ENCODE measurements around the gene PIH1D1. TPM values are rescaled to one million over a fixed set of nuclear protein-coding genes. Genes with fewer than 3 reads are reported as not detected.

Gene PIH1D1
- total and polyA plus RNA-seq, 2 of the 13 experiments (the other 11 are each of a cell fraction or from before 2014, with no cell fraction given) = 110 to 137 TPM

DNA sequence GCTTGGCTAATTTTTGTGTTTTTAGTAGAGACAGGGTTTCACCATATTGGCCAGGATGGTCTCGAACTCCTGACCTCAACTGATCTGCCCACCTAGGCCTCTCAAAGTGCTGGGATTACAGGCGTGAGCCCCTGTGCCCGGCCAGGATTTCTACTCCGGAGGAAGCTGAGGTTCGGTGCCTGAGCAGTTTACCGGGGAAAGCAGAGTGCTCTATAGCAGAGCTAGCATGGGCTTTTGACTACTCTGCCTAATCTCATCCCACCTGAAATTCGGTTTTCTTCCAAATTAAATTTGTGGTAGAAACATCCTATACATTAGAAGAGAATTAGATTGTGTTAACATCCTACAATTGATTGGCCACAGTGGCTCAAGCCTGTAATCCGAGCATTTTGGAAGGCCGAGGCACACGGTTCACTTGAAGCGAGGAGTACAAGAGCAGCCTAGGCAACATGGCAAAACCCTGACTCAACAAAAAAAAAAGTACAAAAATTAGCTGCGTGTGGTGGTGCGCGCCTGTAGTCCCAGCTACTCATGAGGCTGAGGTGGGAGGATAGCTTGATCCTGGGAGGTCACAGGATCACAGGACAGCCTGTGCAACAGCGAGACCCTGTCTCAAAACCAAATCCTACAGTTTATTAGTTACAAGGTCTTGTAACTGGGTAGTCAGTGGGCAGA lies 37.4 kb upstream of the PIH1D1 start:
- intact Hi-C loops (cut with micrococcal nuclease; ENCODE audit: unreplicated experiment) (no loop called here), in situ Hi-C loops (cut with HindIII; ENCODE audit: extremely low pct_ligation_motif_present, low pct_unique_long_range_greater_than_20kb) (no loop called here)
- H3K27ac ChIP-seq (ENCODE audit: extremely low read length, insufficient read depth, low read length) = peak overlapping the region; percentile 87
- ChIA-PET CTCF (ENCODE audit: low intra/inter-chr PET ratio, low total read pairs) (no interaction called here), POLR2A (interaction anchor here (0.6 to 2.9 kb wide), 7 partner anchors 10 to 101 kb away, joined by 3 to 14 read pairs (median 4); partner anchors contain the start of genes ALDH16A1, PIH1D1 and PRR12)
- peak overlapping the region; percentile 100 for H3K9ac ChIP-seq (ENCODE audit: insufficient read depth, low read depth, low read length)
- ATAC-seq (no peak), FAIRE-seq (no peak), DNase-seq (ENCODE audit: low spot score) (no peak)
- BruUV-seq (replicated peaks) = TSS peak; percentile 74
- H3K27me3 ChIP-seq (ENCODE audit: control insufficient read depth in 1 of 2, insufficient read depth in 2 of 2, low read length in 2 of 2) = peaks cover 0 to 3% of the 10 kb centered on the region in 2 experiments; a peak in 1 of 5 replicates
- peaks cover 19 to 40% of the 10 kb centered on the region in 2 experiments for H3K36me3 ChIP-seq (replicated peaks in 1 of 2; ENCODE audit: control insufficient read depth in 1 of 2, insufficient read depth in 2 of 2, low read length in 2 of 2)
- peaks cover 45% of the 10 kb centered on the region for H4K20me1 ChIP-seq (ENCODE audit: insufficient read depth, low read length)
- peaks cover 29% of the 10 kb centered on the region for H3K4me1 ChIP-seq (ENCODE audit: insufficient read depth, low read length)
- H3K9me3 ChIP-seq (ENCODE audit: low read length) = no peaks in the 10 kb centered on the region
- H3K4me2 ChIP-seq (ENCODE audit: low read depth, low read length) = peak overlapping the region; percentile 90
- peak overlapping the region; percentile 93 to 98 (median 97) for H3K4me3 ChIP-seq (replicated peaks in 1 of 3; ENCODE audit: insufficient read depth in 1 of 3, low read depth in 2 of 3, low read length in 3 of 3)
- peaks cover 37% of the 10 kb centered on the region for H3K79me2 ChIP-seq (ENCODE audit: insufficient read depth, low read length)
- no peak overlapping the region for H2AFZ ChIP-seq (ENCODE audit: low read length)
- WGBS (ENCODE audit: low lambda C conversion rate) = 1% methylated on average over 15 of the region's 15 CpGs
- TF ChIP-seq, protein P1, sequence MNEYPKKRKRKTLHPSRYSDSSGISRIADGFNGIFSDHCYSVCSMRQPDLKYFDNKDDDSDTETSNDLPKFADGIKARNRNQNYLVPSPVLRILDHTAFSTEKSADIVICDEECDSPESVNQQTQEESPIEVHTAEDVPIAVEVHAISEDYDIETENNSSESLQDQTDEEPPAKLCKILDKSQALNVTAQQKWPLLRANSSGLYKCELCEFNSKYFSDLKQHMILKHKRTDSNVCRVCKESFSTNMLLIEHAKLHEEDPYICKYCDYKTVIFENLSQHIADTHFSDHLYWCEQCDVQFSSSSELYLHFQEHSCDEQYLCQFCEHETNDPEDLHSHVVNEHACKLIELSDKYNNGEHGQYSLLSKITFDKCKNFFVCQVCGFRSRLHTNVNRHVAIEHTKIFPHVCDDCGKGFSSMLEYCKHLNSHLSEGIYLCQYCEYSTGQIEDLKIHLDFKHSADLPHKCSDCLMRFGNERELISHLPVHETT (CRISPR knock-in tag; conservative IDR thresholded peaks at IDR 0.05) = no peak
- TF ChIP-seq, protein P2, sequence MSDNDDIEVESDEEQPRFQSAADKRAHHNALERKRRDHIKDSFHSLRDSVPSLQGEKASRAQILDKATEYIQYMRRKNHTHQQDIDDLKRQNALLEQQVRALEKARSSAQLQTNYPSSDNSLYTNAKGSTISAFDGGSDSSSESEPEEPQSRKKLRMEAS (IDR thresholded peaks at IDR 0.05) = no peak; the same call in 1 of the 2 replicates
- TF ChIP-seq ZNF720 (CRISPR knock-in tag; IDR thresholded peaks at IDR 0.05) = no peak
- TF ChIP-seq, protein P3, sequence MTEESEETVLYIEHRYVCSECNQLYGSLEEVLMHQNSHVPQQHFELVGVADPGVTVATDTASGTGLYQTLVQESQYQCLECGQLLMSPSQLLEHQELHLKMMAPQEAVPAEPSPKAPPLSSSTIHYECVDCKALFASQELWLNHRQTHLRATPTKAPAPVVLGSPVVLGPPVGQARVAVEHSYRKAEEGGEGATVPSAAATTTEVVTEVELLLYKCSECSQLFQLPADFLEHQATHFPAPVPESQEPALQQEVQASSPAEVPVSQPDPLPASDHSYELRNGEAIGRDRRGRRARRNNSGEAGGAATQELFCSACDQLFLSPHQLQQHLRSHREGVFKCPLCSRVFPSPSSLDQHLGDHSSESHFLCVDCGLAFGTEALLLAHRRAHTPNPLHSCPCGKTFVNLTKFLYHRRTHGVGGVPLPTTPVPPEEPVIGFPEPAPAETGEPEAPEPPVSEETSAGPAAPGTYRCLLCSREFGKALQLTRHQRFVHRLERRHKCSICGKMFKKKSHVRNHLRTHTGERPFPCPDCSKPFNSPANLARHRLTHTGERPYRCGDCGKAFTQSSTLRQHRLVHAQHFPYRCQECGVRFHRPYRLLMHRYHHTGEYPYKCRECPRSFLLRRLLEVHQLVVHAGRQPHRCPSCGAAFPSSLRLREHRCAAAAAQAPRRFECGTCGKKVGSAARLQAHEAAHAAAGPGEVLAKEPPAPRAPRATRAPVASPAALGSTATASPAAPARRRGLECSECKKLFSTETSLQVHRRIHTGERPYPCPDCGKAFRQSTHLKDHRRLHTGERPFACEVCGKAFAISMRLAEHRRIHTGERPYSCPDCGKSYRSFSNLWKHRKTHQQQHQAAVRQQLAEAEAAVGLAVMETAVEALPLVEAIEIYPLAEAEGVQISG (CRISPR knock-in tag; IDR thresholded peaks at IDR 0.05) = no peak
- no peak for TF ChIP-seq CHCHD3 (CRISPR knock-in tag; IDR thresholded peaks at IDR 0.05)
- TF ChIP-seq, protein P4, sequence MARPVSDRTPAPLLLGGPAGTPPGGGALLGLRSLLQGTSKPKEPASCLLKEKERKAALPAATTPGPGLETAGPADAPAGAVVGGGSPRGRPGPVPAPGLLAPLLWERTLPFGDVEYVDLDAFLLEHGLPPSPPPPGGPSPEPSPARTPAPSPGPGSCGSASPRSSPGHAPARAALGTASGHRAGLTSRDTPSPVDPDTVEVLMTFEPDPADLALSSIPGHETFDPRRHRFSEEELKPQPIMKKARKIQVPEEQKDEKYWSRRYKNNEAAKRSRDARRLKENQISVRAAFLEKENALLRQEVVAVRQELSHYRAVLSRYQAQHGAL (CRISPR knock-in tag; IDR thresholded peaks at IDR 0.05; ENCODE audit: not compliant biosample characterization) = no peak
- TF ChIP-seq CBX5 (CRISPR knock-in tag; IDR thresholded peaks at IDR 0.05; ENCODE audit: borderline replicate concordance) = no peak
- TF ChIP-seq, protein P5, sequence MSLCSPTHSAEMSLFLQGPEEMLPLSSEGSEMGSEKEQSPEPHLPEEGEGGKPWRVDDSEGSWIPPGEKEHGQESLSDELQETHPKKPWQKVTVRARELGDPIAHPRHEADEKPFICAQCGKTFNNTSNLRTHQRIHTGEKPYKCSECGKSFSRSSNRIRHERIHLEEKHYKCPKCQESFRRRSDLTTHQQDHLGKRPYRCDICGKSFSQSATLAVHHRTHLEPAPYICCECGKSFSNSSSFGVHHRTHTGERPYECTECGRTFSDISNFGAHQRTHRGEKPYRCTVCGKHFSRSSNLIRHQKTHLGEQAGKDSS (CRISPR knock-in tag; IDR thresholded peaks at IDR 0.05; ENCODE audit: borderline replicate concordance, low read depth) = 0 out of 2 replicates have a peak, but pooled peaks have one; percentile 20
- TF ChIP-seq, protein P6, sequence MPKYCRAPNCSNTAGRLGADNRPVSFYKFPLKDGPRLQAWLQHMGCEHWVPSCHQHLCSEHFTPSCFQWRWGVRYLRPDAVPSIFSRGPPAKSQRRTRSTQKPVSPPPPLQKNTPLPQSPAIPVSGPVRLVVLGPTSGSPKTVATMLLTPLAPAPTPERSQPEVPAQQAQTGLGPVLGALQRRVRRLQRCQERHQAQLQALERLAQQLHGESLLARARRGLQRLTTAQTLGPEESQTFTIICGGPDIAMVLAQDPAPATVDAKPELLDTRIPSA (CRISPR knock-in tag; IDR thresholded peaks at IDR 0.05; ENCODE audit: borderline replicate concordance) = no peak
- peak; percentile 90 for TF ChIP-seq MAFF (IDR thresholded peaks at IDR 0.05; ENCODE audit: low read depth, low read length)
- TF ChIP-seq RXRA (CRISPR knock-in tag; IDR thresholded peaks at IDR 0.05) = no peak
- TF ChIP-seq, protein P7, sequence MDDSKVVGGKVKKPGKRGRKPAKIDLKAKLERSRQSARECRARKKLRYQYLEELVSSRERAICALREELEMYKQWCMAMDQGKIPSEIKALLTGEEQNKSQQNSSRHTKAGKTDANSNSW (CRISPR knock-in tag; IDR thresholded peaks at IDR 0.05; ENCODE audit: borderline replicate concordance) = no peak
- TF ChIP-seq RCOR2 (CRISPR knock-in tag; IDR thresholded peaks at IDR 0.05) = no peak
- TF ChIP-seq ELF1 (CRISPR knock-in tag; IDR thresholded peaks at IDR 0.05) = no peak
- TF ChIP-seq ZNF33B (CRISPR knock-in tag; IDR thresholded peaks at IDR 0.05) = no peak
